GM23248 (cell line): Measurements from ENCODE around the gene ROCK2. TPM values are rescaled to one million over a fixed set of nuclear protein-coding genes. Genes with fewer than 3 reads are reported as not detected.

Source experiments
- DNase-seq: peaks from one replicate; pipeline ENCODE4 v3.0.0-alpha.2; 2015
- H2AFZ ChIP-seq: fragments of 200-600 bp; sonication (generic); 2 replicates; pipeline ENCODE4 v1.6.1; 2016; ENCODE audit warnings: antibody characterized with exemption
- H3F3A ChIP-seq: fragments of 200-600 bp; sonication (generic); 2 replicates; pipeline ENCODE4 v1.6.1; 2016; ENCODE audit warnings: mild to moderate bottlenecking, antibody characterized with exemption, mixed run types; ENCODE audit not compliant: insufficient read depth
- H3K27ac ChIP-seq: fragments of 200-600 bp; sonication (generic); 2 replicates; pipeline ENCODE4 v1.5.1; 2016; ENCODE audit warnings: mild to moderate bottlenecking
- H3K27me3 ChIP-seq: fragments of 200-600 bp; sonication (generic); replicated peaks from 2 replicates; pipeline ENCODE4 v1.6.1; 2016; ENCODE audit warnings: mild to moderate bottlenecking; ENCODE audit not compliant: insufficient read depth
- H3K36me3 ChIP-seq: fragments of 200-600 bp; sonication (generic); 2 replicates; pipeline ENCODE4 v1.6.1; 2016; ENCODE audit warnings: low read depth, mild to moderate bottlenecking
- H3K4me1 ChIP-seq: fragments of 200-600 bp; sonication (generic); 2 replicates; pipeline ENCODE4 v1.6.1; 2016; ENCODE audit warnings: mild to moderate bottlenecking; ENCODE audit not compliant: insufficient read depth
- H3K4me2 ChIP-seq: fragments of 200-600 bp; sonication (generic); one replicate; pipeline ENCODE4 v1.6.1; 2016; ENCODE audit warnings: mild to moderate bottlenecking; ENCODE audit not compliant: unreplicated experiment
- H3K4me3 ChIP-seq: fragments of 200-600 bp; sonication (generic); 2 replicates; pipeline ENCODE4 v1.5.1; 2016; ENCODE audit warnings: mild to moderate bottlenecking
- H3K79me2 ChIP-seq: fragments of 200-600 bp; sonication (generic); 2 replicates; pipeline ENCODE4 v1.6.1; 2016; ENCODE audit warnings: mild to moderate bottlenecking; ENCODE audit not compliant: insufficient read depth
- H3K9ac ChIP-seq: fragments of 200-600 bp; sonication (generic); 2 replicates; pipeline ENCODE4 v1.6.1; 2016; ENCODE audit warnings: mild to moderate bottlenecking
- H3K9me2 ChIP-seq: fragments of 200-600 bp; sonication (generic); 2 replicates; pipeline ENCODE4 v1.6.1; 2016; ENCODE audit warnings: mixed run types, mild to moderate bottlenecking, moderate library complexity; ENCODE audit not compliant: insufficient read depth
- H3K9me3 ChIP-seq: fragments of 200-600 bp; sonication (generic); one replicate; pipeline ENCODE4 v1.6.1; 2017; ENCODE audit warnings: low read depth
- H4K20me1 ChIP-seq: fragments of 200-600 bp; sonication (generic); 2 replicates; pipeline ENCODE4 v1.6.0; 2016; ENCODE audit not compliant: insufficient read depth
- EZH2 ChIP-seq: fragments of 200-600 bp; sonication (generic); IDR thresholded peaks from 2 replicates; pipeline ENCODE4 v1.6.1; 2018; ENCODE audit warnings: antibody characterized with exemption, mild to moderate bottlenecking; ENCODE audit not compliant: insufficient read depth, poor library complexity, severe bottlenecking
- EZH2phosphoT487 ChIP-seq: fragments of 200-600 bp; sonication (generic); IDR thresholded peaks from 2 replicates; pipeline ENCODE4 v1.6.1; 2018; ENCODE audit warnings: antibody characterized with exemption, moderate library complexity, mild to moderate bottlenecking, low read depth; ENCODE audit not compliant: insufficient read depth
- WGBS, 2 experiments: methylation state at CpG; one replicate each; pipeline ENCODE4 v1.1.6; 2015 to 2017; ENCODE audit warnings: low lambda C conversion rate in 2 of 2, low coverage in 1 of 2; ENCODE audit errors: missing lambda C conversion rate in 2 of 2; 5-methylcytosine and 5-hydroxymethylcytosine counted together
- in situ Hi-C: fragments of 300-500 bp; cut with MboI; formaldehyde crosslinking; loops from 2 replicates; pipeline ENCODE4 v1.15.0; 2020
- polyA plus RNA-seq: library from polyadenylated mRNA; unstranded; fragments of >200 nt; fragmentation: Nextera tagmentation; extraction: Ambion mirVana; gene quantifications from 2 replicates; pipeline ENCODE4 v1.2.1, GENCODE V29; 2016
- total RNA-seq: library from RNA; depleted of rRNA; stranded (reverse); fragments of >200 nt; shearing (Covaris generic); gene quantifications from 2 replicates; pipeline ENCODE4 v1.2.3, GENCODE V29; 2014

ROCK2 gene
- total and polyA plus RNA-seq, 2 experiments from 2014 or later = 19.9 to 38.3 TPM

- TF ChIP-seq EZH2 (no peak), EZH2phosphoT487 (no peak)
- Histone ChIP-seq H2AFZ (no peak overlapping the region), H3K9ac (no peak overlapping the region), H3K27me3 (no peaks in the 10 kb centered on the region), H3K9me2 (no peaks in the 10 kb centered on the region), H3K4me1 (0 out of 2 replicates have a peak, but pooled peaks cover 3% of the 10 kb centered on the region), H3K27ac (no peak overlapping the region), H3K36me3 (no peaks in the 10 kb centered on the region), H3K4me2 (no peak overlapping the region), H3K4me3 (no peak overlapping the region), H3K79me2 (no peaks in the 10 kb centered on the region), H3K9me3 (no peaks in the 10 kb centered on the region), H4K20me1 (no peaks in the 10 kb centered on the region), H3F3A (no peaks in the 10 kb centered on the region)
- in situ Hi-C loops = no loop called here
- no peak for DNase-seq
- WGBS, 2 experiments = 88 to 92% methylated on average over 14 of the region's 14 CpGs
These were observed 10.1 kb upstream of the ROCK2 start for GRCh38 chr2:11354363-11355154.

- Histone ChIP-seq H2AFZ (no peak overlapping the region), H3K4me1 (0 out of 2 replicates have a peak, but pooled peaks cover 3% of the 10 kb centered on the region), H3K27ac (no peak overlapping the region), H3K27me3 (no peaks in the 10 kb centered on the region), H3K9me2 (no peaks in the 10 kb centered on the region), H3F3A (no peaks in the 10 kb centered on the region), H3K9ac (no peak overlapping the region), H3K4me3 (no peak overlapping the region), H4K20me1 (no peaks in the 10 kb centered on the region), H3K36me3 (no peaks in the 10 kb centered on the region), H3K9me3 (no peaks in the 10 kb centered on the region), H3K79me2 (no peaks in the 10 kb centered on the region), H3K4me2 (no peak overlapping the region)
- DNase-seq = no peak
- TF ChIP-seq EZH2 = no peak
- TF ChIP-seq EZH2phosphoT487 = no peak
- in situ Hi-C loops = no loop called here
- WGBS, 2 experiments = 81% methylated on average over 10 of the region's 10 CpGs
These were observed 8.5 kb upstream of the ROCK2 start for GRCh38 chr2:11352781-11353537.

GRCh38 chr2:11348209-11348749, 3.8 kb upstream of the ROCK2 start:
- Histone ChIP-seq H3K9me2 (no peaks in the 10 kb centered on the region), H3K27ac (no peak overlapping the region), H3K4me3 (no peak overlapping the region), H3K36me3 (no peaks in the 10 kb centered on the region), H3F3A (peaks cover 15% of the 10 kb centered on the region), H3K9ac (no peak overlapping the region), H3K9me3 (no peaks in the 10 kb centered on the region), H3K79me2 (peaks cover 9% of the 10 kb centered on the region), H2AFZ (no peak overlapping the region), H3K4me1 (peaks cover 7% of the 10 kb centered on the region), H3K4me2 (no peak overlapping the region), H3K27me3 (no peaks in the 10 kb centered on the region), H4K20me1 (no peaks in the 10 kb centered on the region)
- WGBS, 2 experiments = 84 to 90% methylated on average over 5 of the region's 5 CpGs
- TF ChIP-seq EZH2 (no peak), EZH2phosphoT487 (no peak)
- DNase-seq = no peak
- in situ Hi-C loops = no loop called here

- Histone ChIP-seq H2AFZ (no peak overlapping the region), H3K27ac (no peak overlapping the region), H3K4me1 (peaks cover 7% of the 10 kb centered on the region), H4K20me1 (no peaks in the 10 kb centered on the region), H3K27me3 (no peaks in the 10 kb centered on the region), H3K9me2 (no peaks in the 10 kb centered on the region), H3K79me2 (peaks cover 17% of the 10 kb centered on the region), H3F3A (peaks cover 23% of the 10 kb centered on the region), H3K4me3 (no peak overlapping the region), H3K4me2 (no peak overlapping the region), H3K9ac (no peak overlapping the region), H3K36me3 (no peaks in the 10 kb centered on the region), H3K9me3 (no peaks in the 10 kb centered on the region)
- 95 to 98% methylated on average over 7 of the region's 7 CpGs for WGBS, 2 experiments
- in situ Hi-C loops = no loop called here
- TF ChIP-seq EZH2phosphoT487 (no peak), EZH2 (no peak)
- DNase-seq = no peak
These were observed 3.0 kb upstream of the ROCK2 start for GRCh38 chr2:11347403-11347959.
